ENCODE data around the gene AOPEP. TPM values are rescaled to one million over a fixed set of nuclear protein-coding genes. Genes with fewer than 3 reads are reported as not detected.
A peak's percentile ranks its signal among the peaks of the same experiment; 100 is the strongest.
"Not testable (repeated sequence)": the region's sequence is repeated elsewhere in the genome, so short reads cannot be mapped to it uniquely, and the experiment has no call there.

The AOPEP gene
- polyA plus RNA-seq, 3 donors, result 56.6 to 63.4 (median 60.7) TPM

DNA sequence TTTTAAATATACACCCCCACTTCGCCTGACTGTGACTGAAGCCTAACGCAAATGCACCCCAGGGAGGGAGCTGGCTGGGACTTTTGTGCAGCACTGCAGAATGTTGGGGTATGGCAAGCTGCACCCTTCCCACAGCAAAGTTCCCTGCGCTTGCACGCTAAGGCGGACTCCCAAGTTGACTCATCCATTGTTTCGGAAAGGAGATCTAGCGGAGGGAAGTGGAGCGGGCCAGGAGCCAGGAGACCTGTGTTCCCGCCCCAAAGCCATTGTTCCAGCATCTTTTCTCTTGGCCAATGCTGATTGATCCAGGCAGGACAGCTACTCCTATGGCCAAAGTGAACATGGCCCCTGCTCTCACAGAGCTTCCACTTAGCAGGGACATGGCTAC, 202.9 kb downstream of the AOPEP start:
- DNase-seq (ENCODE audit: extremely low read depth in 1 of 11, low read depth in 9 of 11, low spot score in 4 of 11), result no peak

DNA sequence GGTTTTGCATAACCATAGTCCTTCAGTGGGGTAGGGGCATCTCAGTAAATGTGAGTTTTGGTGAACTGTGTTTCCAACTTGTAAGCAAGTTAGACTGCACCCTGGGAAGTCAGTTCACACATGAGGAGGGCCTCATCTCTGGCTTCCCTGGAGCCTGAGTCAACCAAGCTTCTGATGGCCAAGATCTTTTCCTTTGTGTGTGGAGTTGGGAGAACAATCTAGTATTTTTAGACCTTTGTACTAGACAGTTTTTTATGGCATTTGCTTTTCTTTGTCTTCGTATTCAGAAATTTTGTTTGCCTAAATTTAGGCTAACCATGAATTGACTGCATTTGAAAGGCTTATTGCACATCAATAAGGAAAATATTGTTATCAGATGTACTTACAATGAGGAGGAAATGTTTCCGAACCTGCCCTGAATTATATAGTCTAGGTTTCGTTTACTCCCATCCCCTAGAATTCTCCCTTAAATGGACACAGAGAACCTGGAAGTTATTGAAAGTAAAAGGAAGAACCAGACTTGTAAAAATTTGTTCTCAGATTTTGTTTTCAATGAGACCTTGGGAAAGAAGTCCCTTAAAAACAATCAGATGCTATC, 204.6 kb downstream of the AOPEP start:
- DNase-seq (ENCODE audit: extremely low read depth in 1 of 11, low read depth in 9 of 11, low spot score in 4 of 11), result no peak

DNA sequence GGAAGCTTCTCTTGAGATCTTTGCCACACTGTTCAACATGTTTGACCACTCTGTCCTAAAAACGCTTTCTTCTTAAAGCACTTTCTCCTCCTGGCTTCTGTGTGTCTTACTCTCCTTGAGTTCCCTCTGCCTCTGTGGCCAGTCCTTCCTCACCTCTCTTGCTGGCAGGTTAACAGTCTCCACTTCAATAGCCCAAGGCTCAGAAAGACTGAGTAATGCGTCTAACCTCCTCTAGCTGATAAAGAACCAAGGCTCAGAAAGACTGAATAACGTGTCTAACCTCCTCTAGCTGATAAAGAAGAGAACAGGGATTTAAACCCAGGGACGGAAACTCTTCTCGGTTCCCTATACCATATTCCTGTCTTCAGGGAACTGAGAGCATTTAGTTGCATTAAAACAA, 205.2 kb downstream of the AOPEP start:
- DNase-seq (ENCODE audit: extremely low read depth in 1 of 11, low read depth in 9 of 11, low spot score in 4 of 11), result no peak

DNA sequence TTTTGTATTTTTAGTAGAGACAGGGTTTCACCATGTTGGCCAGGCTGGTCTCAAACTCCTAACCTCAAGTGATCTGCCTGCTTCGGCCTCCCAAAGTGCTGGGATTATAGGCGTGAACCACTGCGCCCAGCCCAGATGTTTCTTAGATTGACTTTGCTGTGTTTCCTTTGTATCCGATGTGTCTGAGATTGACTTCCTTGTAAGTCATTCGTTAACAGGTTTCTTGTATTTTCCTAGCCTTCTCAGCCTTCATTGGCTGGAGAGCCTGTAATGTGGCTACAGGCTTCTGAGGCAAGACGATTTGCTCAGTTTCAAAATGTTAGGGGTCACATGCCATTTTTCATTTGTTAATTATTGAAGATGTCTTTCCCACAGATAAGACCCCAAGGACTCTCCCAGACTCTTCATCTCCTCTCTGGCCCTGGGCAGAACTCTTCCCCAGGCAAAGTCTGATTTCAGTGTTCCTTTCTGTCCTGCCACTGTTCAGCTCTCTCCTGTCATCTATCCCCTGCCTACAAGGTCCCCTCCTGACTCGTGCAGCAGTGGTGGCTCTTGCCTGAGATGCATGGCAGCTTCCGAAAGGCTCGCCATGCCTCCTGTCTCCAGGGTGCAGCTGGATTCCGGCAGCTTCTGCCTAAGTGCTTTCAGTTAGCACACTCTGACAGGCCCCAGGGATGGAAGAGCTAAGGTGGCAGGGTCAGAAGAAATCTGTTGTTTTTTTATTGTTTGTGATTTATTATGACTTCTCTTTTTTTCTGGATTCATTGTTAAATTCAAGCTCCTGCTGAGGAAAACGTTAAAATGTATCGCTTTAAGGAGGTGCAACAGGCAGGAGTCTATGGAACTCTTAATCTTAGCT, 206.4 kb downstream of the AOPEP start:
- DNase-seq (ENCODE audit: extremely low read depth in 1 of 11, low read depth in 9 of 11, low spot score in 4 of 11), result no peak

DNA sequence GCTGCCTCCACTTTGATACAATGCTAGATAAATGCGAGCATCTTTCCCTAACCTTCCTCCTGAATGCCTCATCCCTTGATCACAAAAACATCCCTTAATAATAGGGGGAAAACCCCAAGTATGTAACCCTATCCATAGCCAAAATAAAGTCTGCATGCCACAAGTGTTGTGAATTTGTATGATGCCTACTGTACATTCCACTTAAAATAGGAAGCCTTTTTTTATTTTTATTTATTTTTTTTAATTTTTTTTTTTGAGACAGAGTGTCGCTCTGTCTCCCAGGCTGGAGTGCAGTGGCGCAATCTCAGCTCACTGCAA, 207.0 kb downstream of the AOPEP start:
- DNase-seq (ENCODE audit: extremely low read depth in 1 of 11, low read depth in 9 of 11, low spot score in 4 of 11), result no peak

DNA sequence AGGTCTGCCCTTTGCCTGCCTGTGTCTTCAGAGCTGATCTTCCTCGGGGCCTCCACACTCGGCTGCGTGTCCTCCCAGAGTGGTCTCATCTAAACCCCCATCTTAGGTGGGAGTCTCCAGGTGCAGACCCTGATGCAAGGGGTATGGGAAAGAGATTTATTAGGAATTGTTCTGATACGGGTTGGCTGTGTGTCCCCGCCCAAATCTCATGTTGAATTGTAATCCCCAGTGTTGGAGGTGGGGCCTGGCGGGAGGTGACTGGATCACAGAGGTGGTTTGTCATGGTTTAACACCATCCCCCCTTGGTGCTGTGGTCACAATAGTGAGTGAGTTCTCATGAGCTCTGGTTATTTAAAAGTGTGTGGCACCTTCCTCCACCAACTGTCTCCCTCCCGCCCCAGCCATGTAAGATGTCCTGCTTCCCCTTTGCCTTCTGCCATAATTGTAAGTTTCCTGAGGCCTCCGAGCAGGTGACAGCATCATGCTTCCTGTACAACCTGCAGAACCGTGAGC, 208.4 kb downstream of the AOPEP start:
- DNase-seq (ENCODE audit: extremely low read depth in 1 of 11, low read depth in 9 of 11, low spot score in 4 of 11), result no peak

DNA sequence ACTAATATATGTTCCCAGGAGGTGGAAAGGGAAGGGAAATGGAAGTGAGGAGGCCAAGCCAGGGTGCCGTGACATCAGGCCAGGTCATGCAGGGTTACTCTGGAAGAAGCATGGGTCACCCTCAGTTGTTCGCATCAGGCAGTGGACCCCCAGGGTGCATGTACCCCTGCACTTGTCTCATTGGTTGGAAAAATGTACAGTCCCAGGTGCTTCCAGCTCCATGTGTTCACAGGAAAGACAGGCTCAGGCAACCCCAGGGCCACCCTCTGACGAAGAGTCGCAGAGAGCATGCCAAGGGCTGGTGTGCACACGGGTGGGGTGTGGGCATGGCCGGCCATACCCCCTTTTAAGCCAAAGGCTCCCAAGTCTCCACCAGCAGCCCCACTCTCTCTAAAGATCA, 208.9 kb downstream of the AOPEP start:
- no peak for DNase-seq (ENCODE audit: extremely low read depth in 1 of 11, low read depth in 9 of 11, low spot score in 4 of 11)

DNA sequence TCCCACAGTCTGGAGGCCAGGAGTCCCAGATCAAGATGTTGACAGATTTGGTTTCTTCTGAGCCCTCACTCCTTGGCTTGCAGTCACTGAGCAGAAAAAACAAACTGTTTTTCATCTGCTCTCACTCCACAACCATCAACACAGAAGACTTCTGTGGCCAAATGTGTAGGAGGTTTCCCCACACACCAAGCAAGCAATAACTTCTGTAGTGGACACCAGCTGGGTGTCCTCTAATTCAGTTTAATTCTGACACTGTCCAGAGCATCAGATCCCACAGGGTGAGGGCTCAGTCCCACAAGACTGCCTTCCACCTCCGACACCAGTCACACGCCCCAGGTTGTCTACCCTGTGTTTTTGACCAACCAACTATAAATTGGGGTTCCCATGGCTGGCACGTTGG, 209.9 kb downstream of the AOPEP start:
- peak in 1 of 11 donors; percentile 61 for DNase-seq (ENCODE audit: extremely low read depth in 1 of 11, low read depth in 9 of 11, low spot score in 4 of 11)

DNA sequence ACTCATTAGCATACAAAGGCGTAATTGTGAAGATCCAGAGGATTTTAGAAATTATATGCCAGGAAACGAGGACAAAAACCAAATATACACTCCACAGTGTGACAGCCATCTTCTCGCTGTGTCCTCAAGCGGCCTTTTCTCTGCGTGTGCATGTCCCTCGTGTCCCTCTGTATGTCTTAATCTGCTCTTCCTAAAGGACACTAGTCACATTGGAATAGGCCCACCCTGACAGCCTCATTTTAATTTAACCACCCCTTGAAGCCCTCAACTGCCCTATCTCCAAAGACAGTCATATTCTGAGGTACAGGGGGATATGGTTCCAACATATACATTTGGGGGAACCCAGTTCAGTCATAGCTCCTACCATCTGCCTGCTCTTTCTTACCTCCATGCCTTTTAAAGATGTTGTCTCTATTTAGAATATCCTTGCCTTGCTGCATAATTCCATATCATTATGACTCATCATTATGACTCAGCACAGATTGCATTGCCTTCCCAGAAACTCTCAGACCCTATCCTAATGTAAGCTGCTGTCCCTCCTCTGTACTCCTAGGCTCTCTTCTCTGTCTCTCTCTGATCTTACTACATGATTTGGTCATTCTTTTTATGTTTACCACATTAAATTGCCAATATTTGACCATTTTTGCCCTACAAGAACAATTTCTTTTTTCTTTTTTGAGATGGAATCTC, 210.9 kb downstream of the AOPEP start:
- DNase-seq (ENCODE audit: extremely low read depth in 1 of 11, low read depth in 9 of 11, low spot score in 4 of 11), result no peak

DNA sequence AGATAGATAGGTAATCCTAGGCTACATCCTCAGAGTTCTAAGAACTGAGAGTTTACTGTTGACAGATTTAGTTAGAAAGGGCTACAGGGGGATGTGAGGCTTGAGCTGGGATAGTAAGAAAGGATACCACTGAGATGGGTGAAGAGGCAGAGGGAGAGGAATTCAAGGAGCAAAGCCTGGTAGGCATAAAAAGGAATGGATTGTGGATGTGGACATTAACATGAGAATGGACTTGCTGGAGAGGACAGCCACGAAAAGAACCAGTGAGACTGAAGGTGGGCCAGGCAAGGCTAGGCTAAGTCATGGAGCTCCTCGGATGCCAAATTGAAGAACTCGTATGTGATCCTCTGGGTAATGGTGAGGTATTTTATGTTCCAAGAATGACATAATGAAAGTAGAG, 211.9 kb downstream of the AOPEP start:
- no peak for DNase-seq (ENCODE audit: extremely low read depth in 1 of 11, low read depth in 9 of 11, low spot score in 4 of 11)

DNA sequence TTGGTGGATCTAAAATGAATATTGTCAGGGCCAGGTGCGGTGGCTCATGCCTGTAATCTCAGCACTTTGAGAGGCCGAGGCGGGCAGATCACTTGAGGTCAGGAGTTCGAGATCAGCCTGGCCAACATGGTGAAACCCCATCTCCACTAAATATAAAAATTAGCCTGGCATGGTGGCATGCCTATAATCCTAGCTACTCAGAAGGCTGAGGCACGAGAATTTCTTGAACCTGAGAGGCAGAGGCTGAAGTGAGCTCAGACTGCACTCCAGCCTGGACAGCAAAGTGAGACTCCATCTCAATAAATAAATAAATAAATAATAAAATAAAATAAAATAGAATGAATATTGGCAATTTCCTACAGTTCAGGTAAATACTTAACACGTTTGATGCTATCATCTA, 213.8 kb downstream of the AOPEP start:
- not testable (repeated sequence) for DNase-seq (ENCODE audit: extremely low read depth in 1 of 11, low read depth in 9 of 11, low spot score in 4 of 11)

DNA sequence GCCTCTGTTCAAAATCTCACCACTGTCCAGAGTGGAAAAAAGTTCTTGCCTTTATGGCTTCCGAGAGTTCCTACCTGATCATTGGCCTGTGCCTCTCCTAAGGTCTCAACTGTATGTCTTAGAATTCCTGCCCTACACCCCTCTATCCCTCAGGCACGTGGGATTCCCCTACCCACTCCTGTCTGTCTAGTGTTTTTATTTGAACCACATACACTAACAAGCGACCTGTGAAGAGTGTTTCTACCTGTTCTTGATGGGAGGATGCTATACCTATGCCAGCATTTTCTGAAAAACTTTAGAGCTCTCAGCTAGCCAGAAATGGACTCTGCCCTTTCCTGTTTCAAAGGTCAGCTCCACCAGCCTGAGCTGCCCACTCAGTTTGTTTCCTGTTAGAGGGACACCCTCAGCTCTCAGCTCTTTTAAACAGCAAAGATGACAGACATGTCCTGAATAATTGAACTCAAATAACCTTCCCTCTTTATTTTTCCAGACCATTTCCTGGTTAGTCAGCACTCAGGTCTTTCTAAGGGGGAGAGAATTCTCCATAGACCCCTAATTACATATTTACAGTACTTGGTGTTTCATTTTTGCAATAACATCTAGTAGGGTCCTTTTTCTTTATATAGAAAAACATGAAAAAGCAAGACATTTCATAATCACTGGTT, 214.8 kb downstream of the AOPEP start:
- DNase-seq (ENCODE audit: extremely low read depth in 1 of 11, low read depth in 9 of 11, low spot score in 4 of 11), result no peak

DNA sequence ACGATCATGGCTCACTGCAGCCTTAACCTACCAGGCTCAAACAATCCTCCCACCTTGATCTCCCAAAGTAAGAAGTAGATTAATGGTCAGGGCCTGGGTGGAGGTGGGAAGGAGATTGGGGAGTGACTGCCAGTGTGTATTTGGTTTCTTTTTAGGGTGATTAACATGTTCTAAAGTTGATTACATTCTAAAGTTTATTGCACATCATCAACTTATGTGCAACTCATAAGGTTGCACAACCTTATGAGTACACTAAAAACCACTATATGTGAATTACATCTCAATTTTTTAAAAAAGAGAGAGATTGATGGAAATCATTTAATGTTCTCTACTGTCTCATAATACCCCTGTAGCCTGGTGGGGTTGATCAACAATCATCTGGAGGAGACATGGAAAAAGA, 218.1 kb downstream of the AOPEP start:
- no peak for DNase-seq (ENCODE audit: extremely low read depth in 1 of 11, low read depth in 9 of 11, low spot score in 4 of 11)

DNA sequence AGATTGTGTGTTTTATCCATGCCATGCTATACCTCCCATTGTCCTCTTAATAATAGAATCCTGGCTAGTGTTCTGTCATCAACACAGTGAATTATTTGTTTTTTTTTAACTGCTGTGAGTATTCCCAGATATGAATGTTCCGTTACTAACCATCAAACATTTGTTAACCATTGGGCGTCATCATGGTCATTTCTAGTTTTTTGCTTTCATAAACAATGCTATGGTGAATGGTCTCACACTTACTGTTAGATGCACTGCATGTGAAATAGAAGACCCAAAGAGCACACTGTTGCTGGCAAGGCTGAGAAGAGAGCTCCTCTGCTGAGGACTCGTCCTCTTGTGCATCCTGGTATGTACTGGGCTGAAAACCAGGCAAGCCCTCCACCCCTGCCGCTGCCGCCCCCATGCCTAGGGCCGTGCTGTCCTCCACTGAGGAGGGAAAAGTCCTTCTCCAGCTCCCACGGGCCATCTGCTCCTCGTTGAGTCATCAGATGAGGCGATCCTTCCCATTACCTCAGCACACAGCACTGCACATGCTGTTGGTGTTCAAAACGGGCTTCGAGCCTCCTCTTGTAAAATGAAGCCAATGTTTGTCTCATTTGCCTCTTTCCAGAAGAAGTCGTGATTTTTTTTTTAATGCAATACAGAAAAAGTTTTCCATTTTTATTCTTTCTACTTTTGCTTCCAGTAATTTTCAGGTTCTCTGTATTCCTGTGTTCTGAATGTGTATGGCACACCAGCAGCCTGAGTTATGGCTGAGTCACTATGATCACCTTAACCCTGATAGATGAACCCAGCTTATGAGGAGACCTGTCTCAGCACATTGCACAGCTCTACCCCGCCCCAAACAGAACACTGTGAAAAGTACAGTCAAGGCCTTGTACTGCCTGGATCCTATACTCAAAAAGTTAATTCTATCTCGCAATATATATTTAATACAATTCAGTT, 219.0 kb downstream of the AOPEP start:
- no peak for DNase-seq (ENCODE audit: extremely low read depth in 1 of 11, low read depth in 9 of 11, low spot score in 4 of 11)

DNA sequence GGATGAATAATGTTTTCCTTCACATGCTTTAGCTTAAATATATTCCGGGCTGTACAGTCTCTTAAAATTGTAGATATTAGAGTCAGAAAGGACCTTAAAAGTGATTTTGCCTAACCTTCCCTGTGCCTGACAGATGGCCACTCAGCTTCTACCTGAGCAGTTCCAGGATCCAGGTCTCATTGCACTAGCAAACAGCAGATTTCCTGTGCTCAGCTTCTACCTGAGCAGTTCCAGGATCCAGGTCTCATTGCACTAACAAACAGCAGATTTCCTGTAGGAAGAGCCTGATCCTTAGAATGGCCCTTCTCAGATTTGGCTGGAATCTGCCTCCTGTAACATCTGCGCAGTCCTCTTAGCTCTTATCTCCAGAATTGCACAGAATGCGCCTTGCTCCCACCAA, 219.8 kb downstream of the AOPEP start:
- DNase-seq (ENCODE audit: extremely low read depth in 1 of 11, low read depth in 9 of 11, low spot score in 4 of 11), result no peak

DNA sequence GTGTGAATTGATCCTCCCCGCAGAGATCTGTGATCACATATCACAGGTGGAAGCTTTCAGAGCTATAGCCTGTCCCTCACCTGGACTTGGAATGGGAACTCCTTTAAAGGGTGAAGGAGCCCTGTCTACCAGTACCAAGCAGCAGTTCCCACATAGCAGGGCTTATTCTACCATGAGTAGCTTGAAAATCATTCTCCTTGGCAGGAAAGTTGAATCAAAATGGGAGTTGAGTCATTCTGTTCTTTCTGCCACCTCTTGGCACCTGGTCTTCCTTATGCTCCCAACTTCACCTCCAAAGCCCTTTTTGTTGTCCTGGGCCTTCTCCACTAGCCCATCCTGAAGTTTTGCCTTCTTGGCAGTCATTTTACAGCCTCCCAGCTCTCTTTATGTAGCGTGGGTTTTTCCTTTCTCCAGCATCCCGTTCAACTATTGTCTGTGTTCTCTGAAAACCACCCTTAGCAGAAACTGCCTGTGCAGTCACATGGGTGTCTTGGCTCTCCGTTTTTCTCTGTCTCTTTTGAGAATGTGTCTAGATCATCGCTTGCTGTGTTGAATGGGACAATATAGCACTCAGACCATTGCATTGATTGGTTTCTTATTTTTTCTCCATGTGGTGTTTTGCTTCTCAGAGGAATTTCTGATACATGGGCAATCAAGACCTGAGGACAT, 222.2 kb downstream of the AOPEP start:
- DNase-seq (ENCODE audit: extremely low read depth in 1 of 11, low read depth in 9 of 11, low spot score in 4 of 11), result no peak

DNA sequence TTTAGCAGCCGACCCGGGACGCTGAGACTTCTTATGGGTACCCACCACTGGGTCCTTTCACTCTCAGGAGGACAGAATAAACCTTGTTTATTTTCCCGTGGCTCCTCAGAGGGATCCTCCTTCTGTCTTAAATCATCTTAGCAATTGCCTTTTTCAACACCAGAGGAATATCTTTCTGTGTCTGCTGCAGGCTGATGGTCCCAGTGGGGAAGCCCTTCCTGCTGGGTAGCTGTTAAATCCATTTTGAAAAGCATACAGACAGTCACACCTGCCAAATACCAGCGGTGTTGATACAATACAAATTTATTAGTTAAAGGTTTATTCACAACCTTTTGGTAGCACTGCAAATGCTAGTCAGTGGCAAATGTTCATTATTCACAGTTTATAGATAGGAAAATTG, 222.9 kb downstream of the AOPEP start:
- DNase-seq (ENCODE audit: extremely low read depth in 1 of 11, low read depth in 9 of 11, low spot score in 4 of 11), result no peak

DNA sequence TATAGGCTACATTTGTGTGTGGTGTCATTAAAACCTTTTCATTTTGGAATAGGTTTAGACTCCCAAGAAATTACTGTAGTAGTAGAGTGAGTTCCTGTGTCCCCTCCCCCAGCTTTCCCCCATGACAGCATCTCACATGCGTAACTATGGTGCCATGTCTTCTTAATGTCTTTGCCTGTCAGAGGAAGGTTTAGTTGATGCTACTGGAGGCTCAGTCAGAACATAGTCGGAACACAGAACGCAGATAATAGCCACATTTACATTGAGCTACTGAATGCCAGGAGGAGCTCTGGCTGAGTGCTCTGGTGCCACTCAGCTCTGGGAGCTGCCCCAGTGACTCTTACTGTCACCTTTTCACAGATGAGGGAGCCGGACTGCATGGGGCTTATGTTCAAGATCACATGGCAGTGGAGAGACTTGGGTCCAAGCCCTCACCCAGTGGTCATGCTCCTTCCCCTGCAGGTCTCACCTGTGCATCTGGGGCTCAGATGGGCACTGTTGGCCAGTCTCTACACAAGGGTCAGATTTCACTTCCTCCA, 223.6 kb downstream of the AOPEP start:
- DNase-seq (ENCODE audit: extremely low read depth in 1 of 11, low read depth in 9 of 11, low spot score in 4 of 11), result no peak
